Coronary artery (tissue), 2 donors: ENCODE measurements around the gene PRKG1.

ENCODE experiments used
- DNase-seq: peaks from one replicate; pipeline ENCODE4 v3.0.0-alpha.2; 2017; ENCODE audit warnings: low spot score
- H3K27ac ChIP-seq, 2 donors: fragments of 200-600 bp; sonication (generic); one replicate each; pipeline ENCODE4 v1.5.1; 2016 to 2019
- H3K4me3 ChIP-seq: fragments of 200-600 bp; sonication (generic); 2 replicates; pipeline ENCODE4 v1.5.1; 2016; ENCODE audit warnings: mild to moderate bottlenecking, moderate library complexity
- CTCF ChIP-seq: fragments of 200-600 bp; sonication (generic); IDR thresholded peaks from one replicate; pipeline ENCODE4 v1.5.1; 2019; ENCODE audit warnings: antibody characterized with exemption

Gene PRKG1

GRCh38 chr10:51658000-51658399, 583.7 kb downstream of the PRKG1 start:
- no peak for DNase-seq
- Histone ChIP-seq H3K27ac (no peak overlapping the region), H3K4me3 (no peak overlapping the region)
- no peak for TF ChIP-seq CTCF

GRCh38 chr10:51659344-51659743, 585.1 kb downstream of the PRKG1 start:
- no peak for DNase-seq
- no peak overlapping the region for H3K4me3 ChIP-seq
- TF ChIP-seq CTCF = no peak
- H3K27ac ChIP-seq = no peak overlapping the region

GRCh38 chr10:51663086-51663485, 588.8 kb downstream of the PRKG1 start:
- no peak for TF ChIP-seq CTCF
- DNase-seq = no peak
- no peak overlapping the region for H3K27ac ChIP-seq
- no peak overlapping the region for H3K4me3 ChIP-seq

- Histone ChIP-seq H3K27ac (no peak overlapping the region), H3K4me3 (no peak overlapping the region)
- DNase-seq = no peak
- no peak for TF ChIP-seq CTCF
These were observed 592.2 kb downstream of the PRKG1 start for GRCh38 chr10:51666456-51666855.

- H3K4me3 ChIP-seq = no peak overlapping the region
- TF ChIP-seq CTCF = no peak
- no peak for DNase-seq
- H3K27ac ChIP-seq = no peak overlapping the region
These were observed 593.5 kb downstream of the PRKG1 start for GRCh38 chr10:51667678-51668335.

GRCh38 chr10:51668336-51668689, 594.0 kb downstream of the PRKG1 start:
- H3K27ac ChIP-seq = no peak overlapping the region
- no peak for TF ChIP-seq CTCF
- no peak overlapping the region for H3K4me3 ChIP-seq
- no peak for DNase-seq

- no peak overlapping the region for H3K4me3 ChIP-seq
These were observed 594.8 kb downstream of the PRKG1 start for GRCh38 chr10:51669041-51669440.

More at GRCh38 chr10:51669041-51669440, 594.8 kb downstream of the PRKG1 start:
- TF ChIP-seq CTCF = no peak
- no peak for DNase-seq
- H3K27ac ChIP-seq = no peak overlapping the region
